RPMI7951 (cell line): ENCODE data around the gene RRAGD. TPM values are rescaled to one million over a fixed set of nuclear protein-coding genes. Genes with fewer than 3 reads are reported as not detected.

Source experiments
- DNase-seq: peaks from one replicate; pipeline ENCODE4 v3.0.0-alpha.2; 2012; ENCODE audit warnings: low read depth
- total RNA-seq: library from RNA; depleted of rRNA; stranded (reverse); fragments of >200 nt; shearing (Covaris generic); gene quantifications from 2 replicates; pipeline ENCODE4 v1.2.3, GENCODE V29; 2014; rRNA removed

RRAGD gene, protein sequence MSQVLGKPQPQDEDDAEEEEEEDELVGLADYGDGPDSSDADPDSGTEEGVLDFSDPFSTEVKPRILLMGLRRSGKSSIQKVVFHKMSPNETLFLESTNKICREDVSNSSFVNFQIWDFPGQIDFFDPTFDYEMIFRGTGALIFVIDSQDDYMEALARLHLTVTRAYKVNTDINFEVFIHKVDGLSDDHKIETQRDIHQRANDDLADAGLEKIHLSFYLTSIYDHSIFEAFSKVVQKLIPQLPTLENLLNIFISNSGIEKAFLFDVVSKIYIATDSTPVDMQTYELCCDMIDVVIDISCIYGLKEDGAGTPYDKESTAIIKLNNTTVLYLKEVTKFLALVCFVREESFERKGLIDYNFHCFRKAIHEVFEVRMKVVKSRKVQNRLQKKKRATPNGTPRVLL
- total RNA-seq = under 0.01 and 0.20 TPM in 2 replicates

DNA sequence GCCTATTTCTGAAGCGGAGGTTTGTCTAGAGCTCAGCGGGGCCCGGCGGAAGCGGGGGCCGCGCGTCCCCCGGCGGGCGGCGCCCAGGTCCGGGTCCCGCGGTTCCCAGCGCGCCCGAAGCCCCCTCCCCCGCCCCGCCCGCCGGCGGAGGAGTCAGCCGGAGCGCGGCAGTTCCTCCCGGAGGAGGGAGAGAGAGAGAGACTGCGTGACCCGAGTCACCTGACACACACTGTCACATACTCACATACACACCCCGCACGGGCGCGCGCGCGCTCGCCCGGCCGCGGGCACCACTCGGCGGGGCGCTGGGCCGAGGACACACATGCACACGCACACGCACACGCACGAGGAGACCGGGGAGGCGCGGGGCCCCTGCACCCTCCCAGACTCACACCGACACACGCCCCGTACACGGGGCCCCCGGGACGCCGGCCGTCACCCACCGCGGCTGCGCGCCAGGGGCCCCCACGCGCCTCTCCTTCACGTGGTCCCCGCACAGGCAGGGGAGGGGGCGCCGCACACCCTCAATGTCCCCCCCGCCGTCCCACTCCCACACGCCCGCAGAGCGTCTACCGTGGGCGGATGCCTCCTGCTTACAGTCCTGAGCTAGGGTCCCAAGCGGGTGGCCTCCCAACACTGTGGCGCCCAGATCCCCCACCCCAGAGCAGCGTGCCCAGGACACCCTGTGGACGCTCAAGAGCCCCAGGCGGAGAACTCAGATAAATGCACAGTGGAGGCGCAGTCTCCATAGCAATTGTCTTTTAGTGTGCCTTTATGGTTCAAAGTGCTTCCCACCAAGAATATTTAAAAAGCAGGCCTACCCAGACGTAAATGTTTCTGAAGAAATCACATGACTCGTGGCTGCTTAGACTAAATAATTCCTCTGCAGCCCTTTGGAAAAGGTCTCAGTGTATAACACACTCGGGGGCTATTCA is at the start of gene RRAGD:
Gene RRAGD, minus strand, starts transcription at position 203 of the 935 bp plus-strand sequence. CDS start 280 bp downstream, outside the sequence.
- DNase-seq = no peak

GRCh38 chr6:89460713-89461112 is 48.6 kb upstream of the RRAGD start:
- no peak for DNase-seq

DNA sequence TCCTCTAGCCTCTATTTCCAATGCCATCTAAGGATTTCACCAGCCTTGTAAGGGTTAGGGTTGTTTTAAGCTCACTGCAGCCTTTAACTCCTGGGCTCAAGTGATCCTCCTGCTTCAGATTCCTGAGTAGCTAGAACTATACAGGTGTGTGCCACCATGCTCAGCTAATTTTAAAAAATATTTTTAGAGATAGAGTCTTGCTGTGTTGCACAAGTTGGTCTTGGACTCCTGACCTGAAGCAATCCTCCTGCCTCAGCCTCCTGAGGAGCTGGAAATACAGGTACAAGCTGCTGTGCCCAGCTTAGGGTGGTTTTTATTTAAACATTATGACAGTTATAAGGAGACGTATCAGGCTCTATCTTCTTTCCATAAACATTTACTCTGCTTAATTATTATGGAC is 47.4 kb upstream of the RRAGD start:
- no peak for DNase-seq

DNA sequence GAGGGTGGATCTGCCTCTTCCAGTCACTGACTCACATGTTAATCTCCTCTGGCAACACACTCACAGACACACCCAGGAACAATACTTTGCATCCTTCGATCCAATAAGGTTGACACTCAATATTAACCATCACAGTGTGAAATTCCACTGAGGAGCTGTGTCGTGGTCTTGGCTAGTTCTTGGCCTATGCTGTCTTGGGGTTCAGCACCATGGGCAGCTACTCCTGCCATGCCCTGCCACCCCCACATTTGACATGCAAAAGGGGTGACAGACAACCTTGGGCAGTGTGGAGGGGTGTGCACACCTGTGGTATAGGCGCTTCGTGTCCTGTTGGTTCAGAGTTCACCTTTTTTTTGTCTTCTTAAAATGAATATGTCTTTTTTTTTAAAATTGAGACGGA is 46.6 kb upstream of the RRAGD start:
- no peak for DNase-seq

GRCh38 chr6:89454300-89454699 is 42.2 kb upstream of the RRAGD start:
- DNase-seq = no peak

DNA sequence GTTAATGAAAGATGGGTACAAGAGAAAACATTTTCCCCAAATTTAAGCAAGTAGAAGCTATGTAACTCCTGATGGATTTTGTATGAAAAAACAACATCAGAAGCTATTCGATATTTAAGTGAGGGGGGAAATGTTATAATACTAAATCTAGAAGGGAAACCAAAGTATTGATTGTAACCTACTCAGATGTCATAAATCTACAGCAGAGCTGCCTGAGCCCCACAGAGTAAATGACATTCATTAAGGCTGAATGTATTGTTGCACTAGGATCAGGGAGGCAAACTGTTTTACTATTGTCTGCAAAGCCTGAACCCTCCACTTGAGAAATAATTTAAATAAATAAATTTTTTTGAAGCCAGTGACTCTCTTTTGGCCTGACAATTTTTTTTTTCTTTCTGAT is 40.2 kb upstream of the RRAGD start:
- no peak for DNase-seq

DNA sequence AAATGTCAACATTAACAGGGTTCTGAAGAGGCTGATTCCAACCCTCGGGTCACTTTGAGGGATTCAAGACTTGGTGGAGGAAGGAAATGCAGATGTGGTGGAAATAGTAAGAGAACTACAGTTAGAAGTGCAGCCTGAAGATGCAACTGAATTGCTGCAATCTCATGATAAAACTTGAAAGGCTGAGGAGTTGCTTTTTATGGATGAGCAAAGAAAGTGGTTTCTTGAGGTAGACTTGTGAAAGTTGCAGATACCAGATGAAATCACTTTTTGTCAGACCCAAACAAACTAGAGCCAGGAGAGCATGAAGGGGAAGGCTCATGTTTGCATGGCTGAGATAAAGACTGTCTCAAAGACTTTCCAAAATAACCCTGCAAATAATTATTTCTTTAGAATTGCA is 37.1 kb upstream of the RRAGD start:
- no peak for DNase-seq

DNA sequence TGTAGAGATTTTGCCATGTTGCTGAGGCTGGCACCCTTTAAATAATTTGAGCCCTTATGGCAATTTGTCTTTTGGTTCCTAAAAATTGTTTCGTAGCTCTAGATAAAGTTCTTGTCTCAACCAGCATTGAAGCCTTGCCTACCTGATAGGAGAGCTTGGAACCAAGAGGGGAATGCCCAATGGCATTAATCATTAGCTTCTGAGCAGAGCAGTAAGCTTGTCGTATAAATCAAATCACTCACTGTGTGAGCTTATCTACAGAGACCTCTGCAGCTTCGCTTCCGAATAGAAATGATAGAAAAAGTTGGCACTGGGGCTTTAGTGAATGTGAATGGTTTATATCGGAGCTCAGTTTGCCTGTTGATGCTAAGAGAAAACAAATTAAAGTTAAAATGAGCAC is 31.6 kb upstream of the RRAGD start:
- no peak for DNase-seq

DNA sequence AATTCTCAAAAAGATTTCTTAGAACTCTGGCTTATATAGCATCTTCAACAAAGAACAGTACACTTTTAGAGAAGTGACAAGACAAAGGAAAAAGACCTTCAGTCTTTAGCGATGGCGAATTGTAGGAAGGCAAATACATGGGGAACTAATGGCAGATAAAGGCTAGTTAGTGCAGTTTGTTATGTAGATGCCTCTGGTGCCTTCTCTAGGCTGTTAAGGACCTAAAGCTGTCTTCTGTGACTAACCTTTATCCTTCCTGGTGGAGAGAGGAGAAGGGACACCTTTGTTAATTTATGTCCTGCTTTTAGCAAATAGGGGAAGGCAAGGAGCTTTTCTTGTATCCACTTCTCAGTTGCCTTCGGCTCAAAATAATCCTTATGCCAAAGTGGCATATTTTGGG is 28.1 kb upstream of the RRAGD start:
- DNase-seq = no peak

- DNase-seq = no peak
Observed at GRCh38 chr6:89439014-89439413, 26.9 kb upstream of the RRAGD start.

- DNase-seq = no peak
Observed at GRCh38 chr6:89438248-89438647, 26.2 kb upstream of the RRAGD start.

- DNase-seq = no peak
Observed at GRCh38 chr6:89436226-89436625, 24.2 kb upstream of the RRAGD start.

DNA sequence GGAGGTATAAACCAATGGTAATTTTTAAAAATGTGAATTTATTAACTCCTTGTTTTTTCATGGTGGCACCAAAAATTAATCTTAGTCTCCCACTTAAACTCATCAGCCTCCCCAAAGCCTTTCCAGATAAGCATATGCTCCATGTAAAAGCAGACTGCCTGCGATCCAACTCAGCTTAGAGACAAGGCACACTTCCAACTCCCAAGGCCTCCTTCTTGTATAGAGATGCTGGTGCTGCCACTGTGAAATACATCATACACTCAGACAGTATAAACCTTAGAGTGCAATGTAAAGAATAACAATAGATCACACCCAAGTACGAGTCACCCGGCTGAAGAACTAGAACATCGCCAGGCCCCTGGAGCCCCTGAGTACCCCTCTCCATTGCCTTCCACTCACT is 22.9 kb upstream of the RRAGD start:
- no peak for DNase-seq

DNA sequence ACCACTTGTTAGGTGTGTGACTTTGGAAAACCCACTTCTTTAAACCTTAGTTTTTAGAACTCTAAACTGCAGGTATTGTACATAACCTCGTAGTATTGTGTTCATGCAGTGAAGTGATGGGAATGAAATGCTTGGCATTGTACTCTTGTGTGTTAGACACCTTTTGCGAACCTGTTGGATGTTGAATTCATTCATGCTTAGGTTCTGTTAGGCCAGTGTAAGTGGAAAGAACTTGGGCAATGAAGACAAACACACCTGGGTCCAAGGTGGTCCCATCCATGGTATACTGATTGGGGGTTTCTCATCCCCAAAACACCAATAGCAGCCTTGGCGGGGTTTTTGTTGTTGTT is 22.1 kb upstream of the RRAGD start:
- DNase-seq = no peak

- no peak for DNase-seq
Observed at GRCh38 chr6:89433252-89434149, 21.4 kb upstream of the RRAGD start.

DNA sequence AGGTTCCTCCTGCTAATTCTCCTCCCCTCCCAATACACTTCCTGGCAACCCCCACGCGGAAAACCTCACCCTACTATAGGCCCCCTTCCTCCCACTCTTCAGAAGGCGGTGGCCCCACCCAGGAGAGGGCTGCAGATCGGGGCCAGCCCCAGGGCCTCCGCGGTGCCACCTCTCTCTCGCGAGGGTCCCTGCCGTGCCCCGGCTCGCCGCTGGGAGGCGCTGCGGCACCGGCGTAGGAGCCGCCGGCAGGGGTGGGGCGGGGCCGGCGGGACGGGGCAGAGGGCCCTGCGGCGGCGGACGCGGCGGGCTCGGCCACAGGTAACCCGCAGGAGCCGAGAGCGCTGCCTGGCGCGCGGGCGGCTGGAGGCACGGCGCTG is 20.8 kb upstream of the RRAGD start, which contains the start of gene ANKRD6:
Gene ANKRD6, plus strand, starts transcription at position 278 of the 377 bp plus-strand sequence. CDS start 133,825 bp downstream, outside the sequence.
- DNase-seq = peak; percentile 26

DNA sequence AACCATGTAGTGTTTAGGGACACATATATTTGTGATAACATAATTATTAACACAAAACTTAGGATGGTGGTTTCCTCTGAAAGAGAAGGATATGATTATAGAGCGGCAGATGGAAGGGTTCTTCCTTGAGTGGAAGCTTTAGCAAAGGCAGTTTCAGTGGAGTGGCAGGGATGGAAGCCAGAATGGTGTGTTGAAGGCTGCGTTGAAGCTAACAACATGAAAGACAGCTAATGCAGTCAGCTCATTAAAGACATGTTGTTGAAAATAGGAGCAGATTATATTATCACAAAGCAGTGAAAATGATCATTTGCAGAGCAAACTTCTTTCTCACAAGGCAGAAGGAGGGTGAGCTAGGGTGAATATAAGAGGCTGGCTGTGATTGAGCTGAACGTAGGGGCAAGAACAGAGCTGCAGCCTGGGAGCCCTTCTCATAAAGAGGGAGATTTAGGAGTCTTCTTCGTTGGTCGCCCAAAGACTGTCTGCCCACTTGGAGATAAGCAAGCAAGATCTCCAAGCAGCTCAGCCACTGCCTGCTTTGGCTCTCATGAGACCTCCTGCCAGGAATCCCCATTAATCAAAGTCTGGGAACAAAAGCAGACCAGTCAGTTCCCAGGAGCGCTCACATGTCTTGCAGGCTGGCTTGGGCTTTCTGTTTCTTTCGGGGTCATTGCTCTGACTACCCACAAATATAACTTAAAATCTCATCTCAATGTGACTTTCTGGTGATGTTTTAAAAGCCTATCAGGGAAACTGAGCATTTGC is 18.3 kb upstream of the RRAGD start:
- DNase-seq = no peak

- DNase-seq = no peak
Observed at GRCh38 chr6:89416796-89417195, 4.7 kb upstream of the RRAGD start.

DNA sequence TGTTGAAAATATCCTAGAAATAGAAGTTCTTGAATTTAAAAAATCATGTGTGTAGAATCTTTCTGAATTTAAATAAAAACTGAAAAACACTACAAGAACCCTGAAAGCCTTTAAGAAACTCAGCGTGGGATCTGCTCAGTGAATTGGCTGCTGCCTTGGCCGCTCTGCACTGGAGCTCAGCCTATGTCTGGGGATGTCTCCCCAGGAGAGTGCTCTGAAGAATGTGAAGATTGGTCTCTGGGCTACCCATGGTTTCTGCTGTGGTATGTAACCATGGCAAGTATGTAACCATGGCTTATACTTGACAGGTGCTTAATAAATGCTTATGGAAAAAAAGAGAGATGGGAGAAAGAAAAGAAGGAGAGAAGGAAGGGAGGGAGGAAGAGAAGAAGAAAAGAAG is 3.1 kb upstream of the RRAGD start:
- no peak for DNase-seq

GRCh38 chr6:89414215-89414614 is 2.1 kb upstream of the RRAGD start:
- DNase-seq = no peak

DNA sequence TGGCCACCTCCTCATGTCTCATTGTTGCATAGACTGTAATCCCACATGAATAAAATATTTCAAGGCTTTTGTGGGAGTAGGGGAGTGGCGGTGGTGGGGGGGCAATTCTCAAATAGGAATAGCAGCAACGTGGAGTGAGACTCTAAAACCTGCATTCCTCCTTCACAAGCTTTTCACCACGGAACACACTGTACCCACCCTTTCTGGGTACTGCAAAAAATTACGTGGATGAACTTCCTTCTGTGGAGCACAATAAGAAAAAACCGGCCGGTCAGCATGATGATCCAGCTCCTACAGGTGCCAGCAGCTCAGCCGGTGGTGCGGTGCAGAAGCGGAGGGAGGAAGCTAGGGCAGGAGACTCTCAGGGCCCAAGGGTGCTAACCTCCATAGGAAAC is 930 bp upstream of the RRAGD start:
- no peak for DNase-seq
